Smooth muscle cell (in vitro differentiated cells): ENCODE data around the gene FAXDC2. TPM values are rescaled to one million over a fixed set of nuclear protein-coding genes. Genes with fewer than 3 reads are reported as not detected.

ENCODE experiments used
- DNase-seq: peaks from one replicate; lab custom pipeline; 2025; ENCODE audit not compliant: unreplicated experiment; lab: John Stamatoyannopoulos, UW
- H2AFZ ChIP-seq: fragments of 200-600 bp; sonication (generic); 2 replicates; pipeline ENCODE4 v1.6.0; 2016; ENCODE audit warnings: antibody characterized with exemption, low read depth, mild to moderate bottlenecking
- H3F3A ChIP-seq: fragments of 200-600 bp; sonication (generic); 2 replicates; pipeline ENCODE4 v1.6.0; 2017; ENCODE audit warnings: antibody characterized with exemption, low read depth
- H3K27ac ChIP-seq: fragments of 200-600 bp; sonication (generic); 2 replicates; pipeline ENCODE4 v1.5.1; 2016; ENCODE audit warnings: low read depth, mild to moderate bottlenecking
- H3K27me3 ChIP-seq: fragments of 200-600 bp; sonication (generic); 2 replicates; pipeline ENCODE4 v1.6.1; 2016; ENCODE audit warnings: low read depth, mild to moderate bottlenecking
- H3K36me3 ChIP-seq: fragments of 200-600 bp; sonication (generic); 2 replicates; pipeline ENCODE4 v1.5.1; 2016; ENCODE audit warnings: low read depth
- H3K4me1 ChIP-seq: fragments of 200-600 bp; sonication (generic); 2 replicates; pipeline ENCODE4 v1.5.1; 2016; ENCODE audit warnings: low read depth
- H3K4me2 ChIP-seq: fragments of 200-600 bp; sonication (generic); 2 replicates; pipeline ENCODE4 v1.6.0; 2016; ENCODE audit warnings: mild to moderate bottlenecking
- H3K4me3 ChIP-seq: fragments of 200-600 bp; sonication (generic); 2 replicates; pipeline ENCODE4 v1.5.1; 2016; ENCODE audit warnings: mild to moderate bottlenecking
- H3K79me2 ChIP-seq: fragments of 200-600 bp; sonication (generic); 2 replicates; pipeline ENCODE4 v1.6.0; 2016; ENCODE audit warnings: low read depth, mild to moderate bottlenecking
- H3K9ac ChIP-seq: fragments of 200-600 bp; sonication (generic); 2 replicates; pipeline ENCODE4 v1.6.0; 2016; ENCODE audit warnings: low read depth
- H3K9me3 ChIP-seq: fragments of 200-600 bp; sonication (generic); replicated peaks from 2 replicates; pipeline ENCODE4 v1.5.1; 2016; ENCODE audit warnings: low read depth
- H4K20me1 ChIP-seq: fragments of 200-600 bp; sonication (generic); 2 replicates; pipeline ENCODE4 v1.6.0; 2016; ENCODE audit warnings: low read depth
- CTCF ChIP-seq: fragments of 200-600 bp; sonication (generic); IDR thresholded peaks from 2 replicates; pipeline ENCODE4 v1.5.1; 2017; ENCODE audit warnings: borderline replicate concordance, mild to moderate bottlenecking, antibody characterized with exemption; ENCODE audit not compliant: insufficient read depth, poor library complexity, severe bottlenecking
- WGBS: methylation state at CpG from one replicate; pipeline ENCODE4 v1.1.7; 2016; ENCODE audit warnings: low lambda C conversion rate; 5-methylcytosine and 5-hydroxymethylcytosine counted together
- polyA plus RNA-seq: library from polyadenylated mRNA; unstranded; fragments of >200 nt; fragmentation: Nextera tagmentation; extraction: Ambion mirVana; gene quantifications from 2 replicates; pipeline ENCODE4 v1.2.1, GENCODE V29; 2016
- total RNA-seq: library from RNA; depleted of rRNA; stranded (reverse); fragments of >200 nt; gene quantifications from 2 replicates; pipeline ENCODE4 v1.2.3, GENCODE V29; 2014

FAXDC2 gene
- total and polyA plus RNA-seq, 2 experiments from 2014 or later = 2.0 to 2.5 TPM

- H3K4me3 ChIP-seq = no peak overlapping the region
- H3K27me3 ChIP-seq = no peaks in the 10 kb centered on the region
- H3F3A ChIP-seq = peaks cover 6% of the 10 kb centered on the region
- no peak for DNase-seq
- WGBS = 94% methylated on average over 7 of the region's 7 CpGs
- no peak for TF ChIP-seq CTCF
- no peak overlapping the region for H3K4me2 ChIP-seq
- peak overlapping the region; percentile 8 for H3K27ac ChIP-seq
- no peaks in the 10 kb centered on the region for H3K36me3 ChIP-seq
- H3K9me3 ChIP-seq = no peaks in the 10 kb centered on the region
- peaks cover 88% of the 10 kb centered on the region for H4K20me1 ChIP-seq
- H3K79me2 ChIP-seq = peaks cover 89% of the 10 kb centered on the region
- H3K4me1 ChIP-seq = peaks cover 11% of the 10 kb centered on the region
- no peak overlapping the region for H2AFZ ChIP-seq
- no peak overlapping the region for H3K9ac ChIP-seq
Measured at GRCh38 chr5:154863291-154864080, 13.1 kb upstream of the FAXDC2 start.

GRCh38 chr5:154862766-154863165 lies 12.4 kb upstream of the FAXDC2 start:
- no peak overlapping the region for H3K4me2 ChIP-seq
- H3K9ac ChIP-seq = no peak overlapping the region
- DNase-seq = no peak
- H3K27me3 ChIP-seq = no peaks in the 10 kb centered on the region
- H3K9me3 ChIP-seq = no peaks in the 10 kb centered on the region
- no peak for TF ChIP-seq CTCF
- WGBS = 87% methylated on average over 2 of the region's 2 CpGs
- H4K20me1 ChIP-seq = peaks cover 82% of the 10 kb centered on the region
- peaks cover 90% of the 10 kb centered on the region for H3K79me2 ChIP-seq
- peak overlapping the region; percentile 8 for H3K27ac ChIP-seq
- peaks cover 11% of the 10 kb centered on the region for H3K4me1 ChIP-seq
- H2AFZ ChIP-seq = no peak overlapping the region
- peaks cover 6% of the 10 kb centered on the region for H3F3A ChIP-seq
- no peaks in the 10 kb centered on the region for H3K36me3 ChIP-seq
- no peak overlapping the region for H3K4me3 ChIP-seq

- no peaks in the 10 kb centered on the region for H3K27me3 ChIP-seq
- H3K27ac ChIP-seq = peak overlapping the region; percentile 8
- no peaks in the 10 kb centered on the region for H3K9me3 ChIP-seq
- peaks cover 9% of the 10 kb centered on the region for H3F3A ChIP-seq
- no peaks in the 10 kb centered on the region for H3K36me3 ChIP-seq
- no peak overlapping the region for H3K4me3 ChIP-seq
- H3K9ac ChIP-seq = no peak overlapping the region
- no peak for DNase-seq
- peaks cover 83% of the 10 kb centered on the region for H3K79me2 ChIP-seq
- no peak overlapping the region for H2AFZ ChIP-seq
- no peak for TF ChIP-seq CTCF
- H3K4me2 ChIP-seq = no peak overlapping the region
- peaks cover 13% of the 10 kb centered on the region for H3K4me1 ChIP-seq
- 96% methylated on average over 8 of the region's 8 CpGs for WGBS
- peaks cover 74% of the 10 kb centered on the region for H4K20me1 ChIP-seq
Measured at GRCh38 chr5:154861946-154862345, 11.5 kb upstream of the FAXDC2 start.

- Histone ChIP-seq H3K79me2 (peaks cover 73% of the 10 kb centered on the region), H3K27me3 (no peaks in the 10 kb centered on the region), H3K36me3 (no peaks in the 10 kb centered on the region), H3K27ac (peak overlapping the region; percentile 99), H3K4me2 (peak overlapping the region; percentile 97), H3K9ac (no peak overlapping the region), H3K4me3 (peak overlapping the region; percentile 88), H3K4me1 (peaks cover 18% of the 10 kb centered on the region), H3F3A (peaks cover 13% of the 10 kb centered on the region), H4K20me1 (peaks cover 62% of the 10 kb centered on the region), H2AFZ (no peak overlapping the region), H3K9me3 (no peaks in the 10 kb centered on the region)
- WGBS = 82% methylated on average over 4 of the region's 4 CpGs
- TF ChIP-seq CTCF = no peak
- DNase-seq = no peak
Measured at GRCh38 chr5:154860765-154861164, 10.4 kb upstream of the FAXDC2 start.
